ENCODE measurements around the gene THUMPD1. TPM values are rescaled to one million over a fixed set of nuclear protein-coding genes. Genes with fewer than 3 reads are reported as not detected.

The THUMPD1 gene
- total and polyA plus RNA-seq, 2 of the 4 experiments (the other 2 are of a cell fraction): 34.5 to 109 TPM

- Histone ChIP-seq H4K8ac (ENCODE audit: low read depth in 2 of 2, low read length in 2 of 2) (no peak overlapping the region), H3K23ac (ENCODE audit: low read depth, low read length) (no peak overlapping the region), H3K9me1 (ENCODE audit: insufficient read depth, low read length) (no peaks in the 10 kb centered on the region), H3K4ac (ENCODE audit: low read depth, low read length) (no peak overlapping the region), H3K36me3 (ENCODE audit: control insufficient read depth, insufficient read depth, low read length) (peaks cover 21% of the 10 kb centered on the region), H3K14ac (replicated peaks; ENCODE audit: low read depth, low read length) (no peak overlapping the region), H2AK5ac (ENCODE audit: low read depth, low read length) (no peak overlapping the region), H3K9ac (ENCODE audit: low read depth, low read length) (no peak overlapping the region), H3K9me3 (ENCODE audit: control insufficient read depth, insufficient read depth, low read length) (no peaks in the 10 kb centered on the region), H3K4me2 (ENCODE audit: low read depth, low read length) (no peak overlapping the region), H4K5ac (ENCODE audit: low read depth, low read length) (no peak overlapping the region), H3K4me1 (ENCODE audit: control insufficient read depth, insufficient read depth, low read length) (no peaks in the 10 kb centered on the region), H2AFZ (replicated peaks; ENCODE audit: low read length, poor library complexity) (no peak overlapping the region), H4K91ac (ENCODE audit: insufficient read depth, low read depth, low read length) (no peak overlapping the region), H4K20me1 (ENCODE audit: insufficient read depth, low read length) (peaks cover 10% of the 10 kb centered on the region; the same call in 1 of the 2 replicates), H3K18ac (ENCODE audit: low read depth, low read length) (no peak overlapping the region), H3K79me1 (ENCODE audit: low read depth in 1 of 2, low read length in 2 of 2) (peaks cover 9 to 11% of the 10 kb centered on the region in 2 experiments; a peak in 3 of 4 replicates), H3K56ac (ENCODE audit: extremely low read depth, insufficient read depth, low read length) (no peak overlapping the region), H2BK20ac (ENCODE audit: low read depth, low read length) (no peak overlapping the region), H2BK5ac (ENCODE audit: low read depth, low read length, poor library complexity, severe bottlenecking) (no peak overlapping the region), H3K27me3 (ENCODE audit: control insufficient read depth, insufficient read depth, low read length) (no peaks in the 10 kb centered on the region), H3K4me3 (ENCODE audit: insufficient read depth, low read depth, low read length) (no peak overlapping the region), H2AK9ac (replicated peaks; ENCODE audit: low read depth, low read length, poor library complexity) (no peak overlapping the region), H2BK120ac (ENCODE audit: low read depth, low read length) (no peak overlapping the region), H3K27ac (ENCODE audit: insufficient read depth, low read length) (no peak overlapping the region), H2BK15ac (ENCODE audit: low read depth, low read length) (no peak overlapping the region)
- in situ Hi-C loops (cut with MboI; ENCODE audit: low sequenced_read_pairs): no loop called here
- ATAC-seq (ENCODE audit: low read depth) (no peak), DNase-seq (no peak)
- dilution Hi-C loops (cut with HindIII; ENCODE audit: low sequenced_read_pairs, unreplicated experiment): no loop called here
- TF ChIP-seq MXI1 (IDR thresholded peaks at IDR 0.05; ENCODE audit: borderline replicate concordance, low read depth, low read length) (no peak), RFX5 (IDR thresholded peaks at IDR 0.05; ENCODE audit: low read depth, low read length) (no peak), CEBPB (IDR thresholded peaks at IDR 0.05; ENCODE audit: low read depth, low read length) (no peak), POLR2A (IDR thresholded peaks at IDR 0.05; ENCODE audit: low read depth, low read length) (no peak), RCOR1 (IDR thresholded peaks at IDR 0.05; ENCODE audit: insufficient replicate concordance, low read length) (no peak), MAZ (IDR thresholded peaks at IDR 0.05; ENCODE audit: borderline replicate concordance, low read depth, low read length) (no peak), BHLHE40 (IDR thresholded peaks at IDR 0.05; ENCODE audit: low read depth, low read length) (no peak), CHD1 (IDR thresholded peaks at IDR 0.05; ENCODE audit: low read depth, low read length) (no peak), NFE2L2 (IDR thresholded peaks at IDR 0.05; ENCODE audit: low read depth, low read length) (no peak), CTCF (conservative IDR thresholded peaks at IDR 0.05; ENCODE audit: low read depth, low read length) (no peak), USF2 (IDR thresholded peaks at IDR 0.05; ENCODE audit: low read depth, low read length) (no peak), RAD21 (IDR thresholded peaks at IDR 0.05; ENCODE audit: low read length) (no peak), ELK1 (IDR thresholded peaks at IDR 0.05; ENCODE audit: borderline replicate concordance, low read depth, low read length) (no peak), SMC3 (IDR thresholded peaks at IDR 0.05; ENCODE audit: low read depth, low read length) (no peak), MAFK (IDR thresholded peaks at IDR 0.05; ENCODE audit: low read depth, low read length) (no peak), FOS (IDR thresholded peaks at IDR 0.05; ENCODE audit: low read depth, low read length) (no peak)
- CTCF ChIA-PET: no interaction called here
- WGBS, 2 experiments (ENCODE audit: extremely low coverage in 2 of 2, insufficient read length in 1 of 2): no CpG with 5 or more reads among the region's 3 CpGs
- intact Hi-C loops (cut with micrococcal nuclease): no loop called here
- no TSS peak for BruUV-seq (replicated peaks)
- POLR2A ChIA-PET (ENCODE audit: unreplicated experiment): no interaction called here
Measured at GRCh38 chr16:20734056-20734455, 7.6 kb downstream of the THUMPD1 start.
